ENCODE measurements around the gene TENM4. TPM values are rescaled to one million over a fixed set of nuclear protein-coding genes. Genes with fewer than 3 reads are reported as not detected.
A peak's percentile ranks its signal among the peaks of the same experiment; 100 is the strongest.

TENM4 gene
- total RNA-seq, 4 donors from 2014 or later = 5.5 to 12.3 (median 8.9) TPM

GRCh38 chr11:79465160-79465559 is 24.3 kb upstream of the TENM4 start:
- Histone ChIP-seq H3K36me3 (no peaks in the 10 kb centered on the region), H3K9me3 (no peaks in the 10 kb centered on the region), H3K4me1 (no peaks in the 10 kb centered on the region), H3K4me3 (no peak overlapping the region), H3K27me3 (no peaks in the 10 kb centered on the region), H3K27ac (no peak overlapping the region)
- TF ChIP-seq EP300 (IDR thresholded peaks at IDR 0.05) (no peak), POLR2AphosphoS5 (IDR thresholded peaks at IDR 0.05) (no peak), CTCF (IDR thresholded peaks at IDR 0.05) (no peak), POLR2A (IDR thresholded peaks at IDR 0.05) (no peak)
- no peak for ATAC-seq
- 100% methylated on average over 2 of the region's 2 CpGs for WGBS, 2 donors (ENCODE audit: low coverage in 1 of 2)

DNA sequence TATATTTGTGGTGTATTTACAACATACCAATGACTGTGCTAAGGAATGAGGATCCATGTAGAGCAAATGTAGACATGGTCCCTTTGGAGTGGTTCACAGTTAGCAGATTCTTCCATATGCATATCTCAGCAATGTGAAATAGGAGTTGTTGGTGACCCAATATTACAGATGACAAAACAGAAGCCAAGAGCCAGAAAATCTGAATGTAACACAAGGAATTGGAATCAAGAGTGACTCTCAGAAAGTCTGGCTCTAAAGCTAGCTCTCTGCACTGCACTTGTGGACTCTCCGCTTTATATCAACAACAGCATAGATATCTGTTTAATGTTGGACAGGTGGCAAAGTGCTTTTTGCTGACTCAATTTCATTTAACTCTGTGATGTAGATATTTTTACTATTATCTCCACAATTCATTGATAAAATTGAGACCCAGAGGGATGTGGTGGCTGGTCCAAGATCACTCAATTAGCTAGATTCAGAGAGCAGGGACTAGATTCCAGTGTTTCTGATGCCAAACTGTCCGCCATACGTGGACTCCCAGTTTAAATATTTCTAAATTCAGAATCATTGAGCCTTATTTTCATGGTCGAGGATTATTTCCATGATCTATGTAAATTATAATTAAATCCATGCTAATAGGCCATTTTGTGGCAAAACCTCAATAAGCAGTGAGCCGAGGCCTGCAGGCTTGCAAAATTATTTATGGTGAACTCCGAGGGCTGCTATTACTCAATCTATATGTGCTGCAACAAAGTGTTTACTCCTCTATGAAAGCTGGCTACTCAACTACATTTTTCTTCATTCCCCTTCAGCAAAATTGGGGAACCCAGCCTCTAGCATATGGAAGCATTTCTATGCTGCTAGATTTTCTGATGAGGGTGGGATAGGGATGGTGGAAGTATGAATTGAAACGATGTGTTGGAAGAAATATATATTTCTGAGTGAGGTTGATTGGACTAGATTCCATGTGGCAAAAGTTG is 21.1 kb upstream of the TENM4 start:
- Histone ChIP-seq H3K4me1 (no peaks in the 10 kb centered on the region), H3K36me3 (no peaks in the 10 kb centered on the region), H3K4me3 (no peak overlapping the region), H3K27me3 (peaks cover 6% of the 10 kb centered on the region), H3K27ac (no peak overlapping the region), H3K9me3 (no peaks in the 10 kb centered on the region)
- 86 to 93% methylated on average over 7 of the region's 7 CpGs for WGBS, 2 donors (ENCODE audit: low coverage in 1 of 2)
- no peak for ATAC-seq
- no peak for TF ChIP-seq EP300 (IDR thresholded peaks at IDR 0.05)
- no peak for TF ChIP-seq POLR2AphosphoS5 (IDR thresholded peaks at IDR 0.05)
- no peak for TF ChIP-seq POLR2A (IDR thresholded peaks at IDR 0.05)
- TF ChIP-seq CTCF (IDR thresholded peaks at IDR 0.05) = no peak

DNA sequence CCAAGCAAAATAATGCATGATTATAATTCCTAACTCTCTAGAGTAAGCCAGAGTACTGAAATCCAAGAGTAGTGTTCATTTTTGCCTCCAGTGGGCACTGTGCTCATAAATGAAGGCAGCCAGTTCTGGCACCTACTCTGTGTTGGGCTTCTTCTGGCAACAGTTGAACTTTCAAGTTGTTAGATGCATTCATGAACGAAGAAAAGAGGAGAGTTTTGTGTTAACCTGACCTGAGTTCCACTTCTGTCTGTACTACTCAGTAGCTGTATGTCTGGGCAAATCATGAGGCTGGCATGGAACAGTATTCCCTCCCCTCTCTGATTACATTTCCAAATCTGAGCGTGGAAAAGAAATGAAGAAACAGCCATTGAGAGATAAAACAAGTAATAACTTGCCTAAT is 20.3 kb upstream of the TENM4 start:
- Histone ChIP-seq H3K4me3 (no peak overlapping the region), H3K36me3 (no peaks in the 10 kb centered on the region), H3K4me1 (no peaks in the 10 kb centered on the region), H3K9me3 (no peaks in the 10 kb centered on the region), H3K27ac (no peak overlapping the region), H3K27me3 (peaks cover 14% of the 10 kb centered on the region)
- peak; percentile 65 for ATAC-seq
- peak; percentile 34 to 68 (median 60) for TF ChIP-seq CTCF (IDR thresholded peaks at IDR 0.05)
- no peak for TF ChIP-seq POLR2A (IDR thresholded peaks at IDR 0.05)
- TF ChIP-seq EP300 (IDR thresholded peaks at IDR 0.05) = no peak
- 32 to 42% methylated on average over 2 of the region's 2 CpGs for WGBS, 2 donors (ENCODE audit: low coverage in 1 of 2)

DNA sequence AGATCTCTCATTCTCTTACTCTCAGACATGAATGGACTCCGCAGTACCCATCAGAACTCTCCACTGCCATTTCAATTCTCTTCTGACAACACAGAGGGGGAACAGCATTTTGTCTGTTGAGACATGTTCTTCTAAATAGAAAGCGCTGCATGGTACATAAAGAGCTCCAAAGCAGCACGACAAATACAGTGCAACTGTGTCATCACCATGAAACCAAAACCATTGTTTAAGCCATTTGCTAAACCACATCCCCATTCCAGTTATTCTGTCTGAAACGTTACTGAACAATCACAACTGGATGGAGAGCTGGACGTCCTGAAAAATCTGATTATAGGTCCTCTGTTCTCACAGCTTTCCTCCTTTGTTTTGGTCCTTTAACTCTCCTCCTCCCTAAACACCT is 17.9 kb upstream of the TENM4 start:
- 72 to 73% methylated on average over 4 to 5 of the region's 5 CpGs for WGBS, 2 donors (ENCODE audit: low coverage in 1 of 2)
- no peaks in the 10 kb centered on the region for H3K36me3 ChIP-seq
- ATAC-seq = no peak
- TF ChIP-seq POLR2AphosphoS5 (IDR thresholded peaks at IDR 0.05) (no peak), CTCF (IDR thresholded peaks at IDR 0.05) (no peak), POLR2A (IDR thresholded peaks at IDR 0.05) (no peak), EP300 (IDR thresholded peaks at IDR 0.05) (no peak)
- peaks cover 17% of the 10 kb centered on the region for H3K27me3 ChIP-seq
- H3K4me3 ChIP-seq = no peak overlapping the region
- no peak overlapping the region for H3K27ac ChIP-seq
- no peaks in the 10 kb centered on the region for H3K9me3 ChIP-seq
- no peaks in the 10 kb centered on the region for H3K4me1 ChIP-seq

GRCh38 chr11:79456501-79456900 is 15.7 kb upstream of the TENM4 start:
- Histone ChIP-seq H3K9me3 (no peaks in the 10 kb centered on the region), H3K4me1 (no peaks in the 10 kb centered on the region), H3K36me3 (no peaks in the 10 kb centered on the region), H3K27ac (no peak overlapping the region), H3K27me3 (peaks cover 17% of the 10 kb centered on the region), H3K4me3 (no peak overlapping the region)
- no peak for ATAC-seq
- WGBS, 2 donors (ENCODE audit: low coverage in 1 of 2) = 49 to 68% methylated on average over 3 to 4 of the region's 4 CpGs
- no peak for TF ChIP-seq EP300 (IDR thresholded peaks at IDR 0.05)
- no peak for TF ChIP-seq POLR2AphosphoS5 (IDR thresholded peaks at IDR 0.05)
- no peak for TF ChIP-seq POLR2A (IDR thresholded peaks at IDR 0.05)
